ENCODE results near the gene SART3. TPM values are rescaled to one million over a fixed set of nuclear protein-coding genes. Genes with fewer than 3 reads are reported as not detected.

SART3 gene
- total and polyA plus RNA-seq, 2 of the 8 experiments (the other 6 are each of a cell fraction or from before 2014, with no cell fraction given), result 16.0 to 103 TPM

DNA sequence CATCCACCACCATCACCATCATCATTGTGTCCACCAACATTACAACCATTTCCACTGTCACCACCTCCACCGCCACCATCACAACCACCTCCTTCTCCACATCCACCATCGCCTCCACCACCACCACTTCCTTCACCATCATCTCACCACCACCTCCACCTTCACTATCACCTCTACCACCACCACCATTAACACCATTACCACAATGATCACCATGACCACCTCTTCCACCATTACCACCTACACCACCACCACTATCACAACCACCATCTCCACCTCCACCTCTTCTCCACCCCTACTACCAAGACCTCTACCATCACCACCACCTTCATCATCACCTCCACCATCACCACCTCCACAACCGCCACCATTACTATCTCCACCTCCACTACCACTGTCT is 17.8 kb upstream of the SART3 start:
- no peak overlapping the region for H2BK120ac ChIP-seq (replicated peaks; ENCODE audit: low read depth, low read length)
- H3K56ac ChIP-seq (replicated peaks; ENCODE audit: insufficient read length, low read depth, low read length), result peak overlapping the region; percentile 32
- H3K23ac ChIP-seq (ENCODE audit: insufficient read length), result no peak overlapping the region
- H3K18ac ChIP-seq (ENCODE audit: extremely low read depth, low read length), result no peak overlapping the region
- peaks cover 0 to 3% of the 10 kb centered on the region in 2 experiments; a peak in 1 of 4 replicates for H3K9me3 ChIP-seq (ENCODE audit: insufficient read depth in 2 of 2, low read depth in 1 of 2, low read length in 1 of 2)
- no peak overlapping the region for H3K4ac ChIP-seq (replicated peaks; ENCODE audit: insufficient read length, low read depth, low read length)
- H3K4me2 ChIP-seq (ENCODE audit: insufficient read depth in 1 of 2, low read depth in 2 of 2, low read length in 2 of 2), result no peak overlapping the region
- peak overlapping the region; percentile 15 for H4K91ac ChIP-seq (replicated peaks; ENCODE audit: insufficient read length, low read length)
- H3K4me3 ChIP-seq (ENCODE audit: extremely low read depth in 1 of 4, insufficient read depth in 2 of 4, low read depth in 3 of 4, low read length in 4 of 4), result no peak overlapping the region
- H3K4me1 ChIP-seq (replicated peaks in 1 of 4; ENCODE audit: control insufficient read depth in 3 of 4, insufficient read depth in 4 of 4, low read length in 3 of 4), result no peaks in the 10 kb centered on the region
- CTCF ChIA-PET (ENCODE audit: partially characterized antibody), result interaction anchor here (0.6 to 24.3 kb wide), 4 partner anchors 9 to 85 kb away, joined by 3 to 523 read pairs (median 4); no protein-coding TSS in a partner anchor
- H3K9ac ChIP-seq (replicated peaks in 1 of 4; ENCODE audit: extremely low read depth in 1 of 4, low read depth in 3 of 4, low read length in 3 of 4), result no peak overlapping the region
- POLR2A ChIA-PET (ENCODE audit: partially characterized antibody), result no interaction called here
- WGBS, 2 experiments (ENCODE audit: extremely low coverage in 1 of 2, insufficient coverage in 1 of 2, insufficient read length in 1 of 2, insufficient replicate concordance in 2 of 2, low coverage in 1 of 2, low lambda C conversion rate in 2 of 2, missing lambda C conversion rate in 1 of 2), result 96% methylated on average over 3 of the region's 3 CpGs; no CpG with 5 or more reads in 1 of the 2 experiments
- no peak for DNase-seq (ENCODE audit: low read depth in 1 of 2, low spot score in 2 of 2)
- H2BK12ac ChIP-seq (ENCODE audit: low read depth, low read length), result 0 out of 2 replicates have a peak overlapping the region, but pooled peaks have one; percentile 27
- no peaks in the 10 kb centered on the region for H3K36me3 ChIP-seq (ENCODE audit: control insufficient read depth in 2 of 4, insufficient read depth in 4 of 4, low read length in 3 of 4)
- no peak overlapping the region for H4K5ac ChIP-seq (ENCODE audit: insufficient read length, low read depth, low read length)
- peaks cover 14% of the 10 kb centered on the region; the same call in 1 of the 2 replicates for H3K23me2 ChIP-seq (ENCODE audit: low read depth, low read length)
- no peaks in the 10 kb centered on the region for H3K27me3 ChIP-seq (replicated peaks in 1 of 4; ENCODE audit: control insufficient read depth in 3 of 4, extremely low read depth in 1 of 4, insufficient read depth in 3 of 4, low read length in 3 of 4)
- H3K27ac ChIP-seq (ENCODE audit: low read depth, low read length), result no peak overlapping the region
- no peak overlapping the region for H2AFZ ChIP-seq (ENCODE audit: low read length)
- H4K20me1 ChIP-seq (replicated peaks in 1 of 2; ENCODE audit: control insufficient read depth in 1 of 2, insufficient read depth in 2 of 2, low read length in 2 of 2), result peaks cover 0 to 6% of the 10 kb centered on the region in 2 experiments
- peak overlapping the region; percentile 32; the same call in 1 of the 2 replicates for H2BK20ac ChIP-seq (ENCODE audit: low read length)
- no peaks in the 10 kb centered on the region for H3K79me1 ChIP-seq (ENCODE audit: low read depth, low read length)
- H3K79me2 ChIP-seq (ENCODE audit: control insufficient read depth in 1 of 2, insufficient read depth in 2 of 2, low read length in 2 of 2), result no peaks in the 10 kb centered on the region
- no peak for FAIRE-seq
- H2AK5ac ChIP-seq (ENCODE audit: low read depth, low read length), result 0 out of 2 replicates have a peak overlapping the region, but pooled peaks have one; percentile 94
- H2BK15ac ChIP-seq (ENCODE audit: low read length), result no peak overlapping the region
- H3K14ac ChIP-seq (ENCODE audit: insufficient read length), result no peak overlapping the region
- no peak overlapping the region for H4K8ac ChIP-seq (ENCODE audit: extremely low read depth, insufficient read depth, low read length)
- H2BK5ac ChIP-seq (ENCODE audit: low read depth, low read length), result no peak overlapping the region
- TF ChIP-seq CHD2 (IDR thresholded peaks at IDR 0.05; ENCODE audit: low read length), result no peak
- no peak for TF ChIP-seq SAP30 (IDR thresholded peaks at IDR 0.05; ENCODE audit: insufficient read depth, insufficient replicate concordance, low read length)
- TF ChIP-seq FOSL1 (IDR thresholded peaks at IDR 0.05; ENCODE audit: insufficient read depth, low read depth, low read length), result no peak
- no peak for TF ChIP-seq EZH2 (IDR thresholded peaks at IDR 0.05; ENCODE audit: low read depth, low read length, severe bottlenecking)

All from H1 (cell line).